SKM-1 treated with dmso at 0.1 percent for 144 hours (cell line): ENCODE data around the gene SHISAL2B.
"Not testable (repeated sequence)": the region's sequence is repeated elsewhere in the genome, so short reads cannot be mapped to it uniquely, and the experiment has no call there.

Experiments
- DNase-seq: peaks from one replicate; lab custom pipeline; 2025; ENCODE audit not compliant: unreplicated experiment; lab: John Stamatoyannopoulos, UW

Gene SHISAL2B

GRCh38 chr5:64690417-64691151 lies at the start of gene SHISAL2B:
SHISAL2B (plus strand) TSS chr5:64690503; CDS start chr5:64690624, 121 bp downstream.
- DNase-seq, result peak; percentile 34

- DNase-seq, result no peak
Measured at GRCh38 chr5:64644831-64645230, 45.5 kb upstream of the SHISAL2B start.

GRCh38 chr5:64646169-64646568 lies 44.1 kb upstream of the SHISAL2B start:
- no peak for DNase-seq

GRCh38 chr5:64649512-64649911 lies 40.8 kb upstream of the SHISAL2B start:
- no peak for DNase-seq

GRCh38 chr5:64653766-64654560 lies 36.3 kb upstream of the SHISAL2B start:
- DNase-seq, result no peak

GRCh38 chr5:64654561-64654938 lies 35.8 kb upstream of the SHISAL2B start:
- no peak for DNase-seq

- no peak for DNase-seq
Measured at GRCh38 chr5:64655596-64655995, 34.7 kb upstream of the SHISAL2B start.

- no peak for DNase-seq
Measured at GRCh38 chr5:64659289-64659688, 31.0 kb upstream of the SHISAL2B start.

- DNase-seq, result not testable (repeated sequence)
Measured at GRCh38 chr5:64663181-64663580, 27.1 kb upstream of the SHISAL2B start.

- no peak for DNase-seq
Measured at GRCh38 chr5:64665243-64665642, 25.1 kb upstream of the SHISAL2B start.

- no peak for DNase-seq
Measured at GRCh38 chr5:64666078-64666477, 24.2 kb upstream of the SHISAL2B start.

GRCh38 chr5:64667068-64667467 lies 23.2 kb upstream of the SHISAL2B start:
- DNase-seq, result no peak

- no peak for DNase-seq
Measured at GRCh38 chr5:64670277-64670676, 20.0 kb upstream of the SHISAL2B start.

- DNase-seq, result no peak
Measured at GRCh38 chr5:64671678-64672077, 18.6 kb upstream of the SHISAL2B start.

- no peak for DNase-seq
Measured at GRCh38 chr5:64678374-64678773, 11.9 kb upstream of the SHISAL2B start.

- DNase-seq, result no peak
Measured at GRCh38 chr5:64680289-64680688, 10.0 kb upstream of the SHISAL2B start.

- DNase-seq, result no peak
Measured at GRCh38 chr5:64682608-64683007, 7.7 kb upstream of the SHISAL2B start.

GRCh38 chr5:64685866-64686265 lies 4.4 kb upstream of the SHISAL2B start:
- DNase-seq, result no peak

GRCh38 chr5:64688391-64688790 lies 1.9 kb upstream of the SHISAL2B start:
- no peak for DNase-seq

GRCh38 chr5:64688965-64689364 lies 1.3 kb upstream of the SHISAL2B start:
- no peak for DNase-seq

- DNase-seq, result no peak
Measured at GRCh38 chr5:64690104-64690416, 243 bp upstream of the SHISAL2B start.

- no peak for DNase-seq
Measured at GRCh38 chr5:64691291-64691690, 988 bp downstream of the SHISAL2B start.

- DNase-seq, result no peak
Measured at GRCh38 chr5:64693636-64694035, 3.3 kb downstream of the SHISAL2B start.
